GM19397 (cell line): ENCODE results near the gene GAB1.
"Not testable (repeated sequence)": the region's sequence is repeated elsewhere in the genome, so short reads cannot be mapped to it uniquely, and the experiment has no call there.

ENCODE experiments used
- ATAC-seq: cut with Tn5 transposase; IDR thresholded peaks from one replicate; pipeline ENCODE4 v1.9.1; 2021; ENCODE audit warnings: mild to moderate bottlenecking, moderate library complexity; ENCODE audit not compliant: unreplicated experiment

The GAB1 gene

DNA sequence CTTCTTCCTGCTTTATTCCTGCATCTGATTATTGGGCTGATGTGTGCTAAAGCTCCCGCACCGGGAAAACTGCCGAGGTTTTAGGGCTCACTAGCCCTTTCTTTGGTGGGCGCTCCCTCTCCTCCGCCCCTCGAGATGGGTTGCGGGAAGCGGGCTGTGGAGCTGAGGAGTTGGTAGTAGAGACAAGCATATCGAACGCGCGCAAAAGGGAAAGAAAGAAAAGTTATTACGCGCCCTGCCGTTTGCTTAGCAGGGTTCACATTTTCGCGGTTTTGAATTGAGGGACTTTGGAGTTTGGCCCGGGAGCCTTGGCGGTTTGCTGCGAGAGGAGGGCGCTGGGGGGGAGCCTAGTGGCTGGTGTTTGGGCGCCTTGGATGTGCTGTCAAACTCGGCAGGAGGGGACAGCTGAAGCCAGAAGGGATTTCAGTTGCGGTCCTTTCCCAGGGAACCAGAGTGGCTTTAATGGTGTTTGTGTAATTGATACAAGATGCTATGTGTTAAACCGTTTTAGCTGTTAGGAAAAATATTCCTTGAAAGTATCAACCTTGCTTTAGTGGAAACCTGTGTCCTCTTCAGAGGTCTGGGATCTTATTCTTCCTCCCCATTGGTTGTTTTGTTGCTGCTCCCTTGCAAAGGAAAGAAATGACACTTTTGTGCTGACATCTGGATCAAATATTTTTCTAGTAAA, 1.1 kb downstream of the GAB1 start:
- no peak for ATAC-seq

DNA sequence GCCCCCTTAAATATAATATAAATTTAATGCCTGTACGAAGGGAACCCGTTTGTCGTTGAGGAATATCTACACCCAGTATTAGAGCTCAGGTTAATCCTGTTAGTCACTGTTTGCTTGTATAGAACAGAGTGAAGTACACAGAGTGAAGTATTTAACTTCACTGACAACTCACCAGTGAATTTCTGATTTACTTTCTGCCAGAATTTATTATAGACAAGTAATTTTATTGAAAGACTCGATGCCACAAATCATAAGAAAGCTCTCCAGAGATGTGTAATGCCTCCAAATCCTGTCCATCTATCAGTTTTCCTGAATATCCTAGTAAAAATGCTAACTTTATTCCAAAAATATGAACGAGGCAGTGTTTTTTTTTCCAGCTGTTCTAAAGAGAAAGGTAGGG, 1.6 kb downstream of the GAB1 start:
- ATAC-seq, result no peak

DNA sequence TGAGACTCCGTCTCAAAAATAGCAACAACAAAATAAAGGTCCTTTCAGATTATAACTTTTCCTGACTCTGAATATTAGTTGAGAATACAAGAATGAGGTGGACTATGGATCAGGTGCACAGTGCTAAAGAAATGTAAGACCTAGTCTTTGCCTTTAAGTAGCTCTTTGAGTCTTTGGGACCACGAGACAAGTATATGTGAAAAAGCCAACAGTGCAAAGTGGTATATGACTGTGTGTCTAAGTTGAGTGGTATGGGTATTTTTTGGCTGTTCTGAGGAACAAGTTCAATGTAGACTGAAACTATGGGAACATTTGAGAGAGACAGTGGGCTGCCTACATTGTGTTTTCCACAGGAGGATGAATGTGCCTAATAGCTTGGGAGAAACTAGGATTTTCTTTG, 2.8 kb downstream of the GAB1 start:
- ATAC-seq, result no peak

DNA sequence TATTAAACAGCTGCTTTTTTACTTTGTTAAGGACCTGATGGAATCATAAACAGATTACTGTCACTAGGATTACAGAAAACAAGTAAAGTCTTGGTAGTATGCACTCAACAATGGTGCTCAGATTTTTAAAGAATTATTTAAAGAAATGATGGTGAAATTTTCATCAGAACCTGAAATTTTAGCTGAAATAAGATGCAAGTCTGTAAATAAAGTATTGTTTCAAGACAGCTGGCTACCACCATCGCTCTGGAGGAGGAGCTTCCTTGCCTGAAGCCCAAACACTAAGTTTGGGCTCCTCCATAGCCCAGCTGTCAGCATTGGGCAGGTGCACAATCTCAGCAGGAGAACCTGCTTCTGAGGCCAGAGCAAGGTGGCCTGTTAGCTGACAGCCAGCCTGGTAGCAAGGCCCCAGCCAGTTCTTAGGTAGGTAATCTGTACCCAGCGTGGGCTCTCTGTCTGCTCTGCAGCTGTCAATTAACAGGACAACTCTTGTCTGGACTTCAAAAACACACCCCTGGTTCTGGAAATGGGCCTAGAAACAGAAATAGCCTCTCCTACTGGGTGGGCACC, 4.6 kb downstream of the GAB1 start:
- no peak for ATAC-seq

DNA sequence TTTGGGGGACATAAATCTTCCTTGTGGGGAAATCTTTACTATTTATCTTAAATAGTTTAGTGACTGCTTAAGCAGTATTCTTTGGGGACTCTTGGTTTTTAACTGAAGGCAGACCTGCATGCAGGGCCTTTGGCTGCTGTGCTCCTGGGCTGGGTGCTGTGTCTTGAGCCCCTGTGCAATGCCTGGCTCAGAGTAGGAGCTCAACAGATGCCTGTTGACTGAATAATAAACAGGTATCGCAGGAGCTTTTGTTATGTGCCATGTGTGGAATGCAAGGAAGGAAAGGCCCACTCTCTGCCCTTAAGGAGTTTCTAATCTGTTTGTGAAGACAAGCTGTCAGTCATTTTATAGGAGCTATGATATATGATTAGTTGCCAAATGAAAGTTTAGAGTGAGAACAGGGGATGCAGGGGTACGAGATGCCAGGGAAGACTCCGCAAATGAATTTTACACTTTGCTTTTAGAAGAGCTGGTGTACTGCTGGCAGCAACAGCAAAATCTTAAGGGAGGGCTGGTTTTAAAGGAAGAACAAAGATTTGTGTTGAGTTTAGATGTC, 6.7 kb downstream of the GAB1 start:
- ATAC-seq, result no peak

DNA sequence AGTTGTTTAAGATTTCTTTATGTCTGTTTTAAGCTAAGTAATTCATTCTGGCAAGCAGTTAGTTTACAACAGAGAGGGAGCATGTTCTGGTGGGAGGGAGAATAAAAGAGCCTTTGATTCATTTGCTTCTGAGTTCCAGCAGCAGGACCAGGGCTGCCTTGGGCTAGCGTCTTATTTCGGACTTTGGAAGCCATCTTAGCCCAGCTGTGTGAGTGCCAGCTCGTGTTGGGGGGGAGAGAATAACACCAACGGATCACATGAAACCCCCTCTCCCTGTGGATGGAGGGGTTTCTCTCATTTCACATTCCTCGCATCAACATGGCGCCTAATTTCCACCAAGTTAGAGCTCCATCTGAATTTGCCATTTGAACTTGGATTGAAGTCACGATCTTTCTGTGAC, 7.4 kb downstream of the GAB1 start:
- no peak for ATAC-seq

DNA sequence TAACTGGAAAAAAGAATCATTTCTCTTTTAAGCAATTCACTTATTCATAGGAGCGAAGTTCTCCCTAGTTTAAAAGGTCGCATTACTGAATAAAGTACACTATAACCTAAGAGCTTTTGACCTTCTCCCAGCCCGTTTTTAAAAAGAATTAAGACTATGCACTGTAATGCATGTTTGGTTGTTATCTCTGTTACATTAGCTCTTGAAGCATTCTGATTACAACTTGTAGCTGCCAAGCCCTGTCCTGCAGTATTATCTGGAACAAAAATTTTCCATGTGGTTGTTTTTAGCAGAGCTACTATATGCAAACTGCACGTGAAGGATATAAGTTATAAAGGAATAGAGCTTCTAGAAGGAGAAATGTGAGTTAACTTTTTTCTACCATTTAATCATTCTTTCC, 8.1 kb downstream of the GAB1 start:
- ATAC-seq, result no peak

DNA sequence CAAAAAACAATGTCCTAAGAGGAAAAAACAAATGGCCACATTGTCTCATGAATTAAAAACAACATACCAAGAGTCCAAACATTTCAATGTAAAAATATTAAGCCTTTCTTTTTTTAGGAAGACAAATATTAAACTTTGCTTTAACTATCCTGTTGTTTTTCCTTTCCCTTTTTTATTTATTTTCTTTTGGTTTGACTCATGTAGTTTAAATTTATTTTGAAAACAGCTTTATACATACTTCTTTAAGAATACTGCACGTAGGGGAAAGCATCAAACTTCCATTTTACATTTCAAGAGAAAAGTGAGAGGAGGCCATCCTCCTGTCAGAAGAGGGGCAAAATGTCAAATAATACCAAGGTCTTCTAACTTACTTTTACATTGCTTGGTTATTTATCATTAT, 8.7 kb downstream of the GAB1 start:
- ATAC-seq, result no peak

DNA sequence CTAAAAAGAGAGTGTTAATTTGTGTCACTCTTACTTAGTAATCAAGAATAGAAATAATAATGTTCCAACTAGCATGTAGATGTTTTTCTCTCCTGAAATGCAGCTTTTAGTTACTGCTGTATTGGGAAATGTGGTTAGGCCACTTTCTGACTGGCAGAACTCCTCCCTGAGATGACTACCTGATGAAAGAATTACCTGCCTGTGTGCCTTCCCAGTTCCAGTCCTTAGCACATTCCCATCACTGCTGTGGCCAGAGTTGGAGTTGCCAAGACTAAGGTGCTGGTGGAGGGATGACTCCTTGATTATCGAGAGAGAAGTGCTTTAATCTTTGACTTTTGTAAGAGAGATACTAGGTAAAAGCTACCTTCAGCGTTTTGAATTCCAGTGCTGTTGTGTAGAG, 9.5 kb downstream of the GAB1 start:
- no peak for ATAC-seq

DNA sequence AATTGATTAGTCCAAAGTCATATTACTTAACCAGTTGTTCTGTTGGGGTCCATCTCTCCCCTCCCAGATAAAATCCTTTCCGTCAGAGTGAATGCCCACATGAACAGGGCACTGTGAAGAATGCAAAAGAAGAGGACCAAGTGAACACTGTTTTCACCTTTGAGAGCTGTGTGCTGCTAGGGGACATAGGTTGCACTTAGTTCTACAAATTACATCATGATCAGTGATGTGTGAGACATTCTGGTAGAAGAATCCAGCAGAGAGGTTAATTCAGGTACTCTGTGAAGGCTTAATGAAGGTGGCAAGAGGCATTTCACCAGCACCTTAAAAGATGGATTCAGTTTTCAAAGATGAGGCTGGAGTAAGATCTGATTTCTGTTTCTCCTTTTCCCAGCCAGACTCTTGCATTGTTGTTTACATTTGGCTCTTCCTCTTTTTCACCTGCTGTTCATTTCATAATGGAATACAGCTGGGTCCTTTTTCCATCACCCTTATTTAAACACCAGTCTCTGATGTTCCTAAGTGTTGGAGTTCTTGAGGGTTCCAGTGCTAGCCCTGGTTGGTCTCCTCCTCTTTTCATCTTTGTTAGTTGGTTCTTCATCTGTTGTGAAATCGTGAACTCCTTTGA, 10.9 kb downstream of the GAB1 start:
- ATAC-seq, result no peak

DNA sequence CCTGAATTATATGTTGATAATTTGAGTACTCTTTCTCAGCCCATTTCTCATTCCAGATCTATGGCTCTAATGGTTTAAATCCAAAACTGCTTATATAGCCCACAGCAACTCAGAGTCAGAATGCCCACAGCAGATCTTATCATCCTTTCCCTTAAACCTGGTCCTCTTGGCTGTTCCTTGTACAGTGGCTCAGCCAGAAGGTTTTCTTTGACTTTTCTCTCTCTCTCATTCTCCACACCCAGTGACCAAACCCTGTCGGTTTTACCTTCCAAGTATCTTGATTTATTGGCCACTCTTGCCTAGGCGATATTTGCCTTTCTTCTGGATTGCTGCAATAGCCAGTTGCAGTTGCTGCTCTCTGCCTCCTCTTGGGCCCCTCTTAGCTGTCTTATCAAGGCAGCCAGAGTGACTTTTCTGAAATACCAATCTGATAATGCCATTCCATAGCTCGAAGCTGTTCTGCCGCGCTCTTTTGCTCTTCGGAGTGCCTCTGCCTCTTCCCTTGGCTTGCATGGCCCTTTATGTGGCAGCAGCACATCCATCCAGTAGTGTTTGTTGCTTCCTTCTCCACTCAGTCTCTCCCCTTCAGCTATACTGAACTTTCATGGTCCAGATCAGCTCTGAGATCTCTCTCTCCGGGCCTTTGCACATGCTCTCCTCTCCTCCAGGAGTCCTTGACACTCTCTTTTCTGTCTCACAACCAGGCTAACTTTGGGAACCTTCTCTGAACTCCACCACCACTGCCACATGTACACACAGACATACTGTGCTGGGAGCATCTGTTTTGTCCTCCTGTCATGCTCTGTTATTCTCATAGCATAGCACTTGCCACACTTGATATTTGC, 11.8 kb downstream of the GAB1 start:
- no peak for ATAC-seq

DNA sequence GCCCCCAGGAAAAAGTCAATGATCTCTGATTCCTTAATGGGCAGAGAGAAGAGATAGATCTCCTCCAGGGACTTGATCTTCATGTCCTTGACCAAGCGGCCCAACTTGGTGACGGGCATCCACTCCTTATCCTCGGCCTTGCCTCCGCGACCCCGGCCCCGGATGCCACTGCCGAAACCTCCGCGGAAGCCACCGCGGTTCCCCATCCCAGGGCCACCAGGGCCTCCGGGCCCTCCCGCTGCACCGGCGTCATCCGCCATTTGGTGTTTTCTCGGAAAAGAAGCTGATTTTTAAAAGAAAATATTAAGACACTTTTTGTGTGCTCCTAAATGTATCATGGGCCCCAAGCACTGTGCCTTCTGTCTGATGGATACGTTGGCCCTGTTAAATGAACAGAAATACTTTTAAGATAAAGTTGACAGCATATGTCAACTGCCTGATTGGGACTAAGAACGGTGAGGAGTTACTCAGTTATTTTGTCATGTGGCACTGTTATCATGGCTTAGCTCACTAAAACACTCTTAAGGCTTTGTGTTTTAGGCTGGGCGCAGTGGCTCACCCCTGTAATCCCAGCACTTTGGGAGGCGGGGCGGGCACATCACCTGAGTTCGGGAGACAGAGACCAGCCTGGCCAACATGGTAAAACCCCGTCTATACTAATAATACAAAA, 13.3 kb downstream of the GAB1 start:
- not testable (repeated sequence) for ATAC-seq

DNA sequence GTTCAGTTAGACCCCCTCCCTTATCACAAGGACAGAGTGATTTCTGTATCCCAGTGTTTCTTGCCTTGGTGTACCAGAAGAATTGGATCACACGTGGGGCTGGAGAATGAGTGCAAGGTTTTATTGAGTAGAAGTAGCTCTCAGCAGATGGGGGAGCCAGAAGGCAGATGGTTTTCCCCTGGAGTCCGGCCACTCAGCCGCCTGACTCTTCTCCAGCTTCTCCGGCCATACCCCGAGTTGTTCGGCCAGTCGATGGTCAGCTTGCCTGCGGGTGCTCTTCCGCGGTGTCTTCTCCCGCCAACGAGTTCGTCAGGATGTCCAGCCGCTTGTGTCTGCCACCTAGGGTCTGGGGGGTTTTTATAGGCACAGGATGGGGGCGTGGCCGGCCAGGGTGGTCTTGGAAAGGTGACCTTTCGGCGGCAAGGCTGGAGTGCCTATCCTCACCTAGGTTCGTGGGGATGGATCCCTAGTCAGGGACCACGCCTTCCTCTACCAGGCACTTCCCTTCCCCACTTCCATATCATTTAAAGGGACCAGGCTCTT, 14.5 kb downstream of the GAB1 start:
- ATAC-seq, result no peak

DNA sequence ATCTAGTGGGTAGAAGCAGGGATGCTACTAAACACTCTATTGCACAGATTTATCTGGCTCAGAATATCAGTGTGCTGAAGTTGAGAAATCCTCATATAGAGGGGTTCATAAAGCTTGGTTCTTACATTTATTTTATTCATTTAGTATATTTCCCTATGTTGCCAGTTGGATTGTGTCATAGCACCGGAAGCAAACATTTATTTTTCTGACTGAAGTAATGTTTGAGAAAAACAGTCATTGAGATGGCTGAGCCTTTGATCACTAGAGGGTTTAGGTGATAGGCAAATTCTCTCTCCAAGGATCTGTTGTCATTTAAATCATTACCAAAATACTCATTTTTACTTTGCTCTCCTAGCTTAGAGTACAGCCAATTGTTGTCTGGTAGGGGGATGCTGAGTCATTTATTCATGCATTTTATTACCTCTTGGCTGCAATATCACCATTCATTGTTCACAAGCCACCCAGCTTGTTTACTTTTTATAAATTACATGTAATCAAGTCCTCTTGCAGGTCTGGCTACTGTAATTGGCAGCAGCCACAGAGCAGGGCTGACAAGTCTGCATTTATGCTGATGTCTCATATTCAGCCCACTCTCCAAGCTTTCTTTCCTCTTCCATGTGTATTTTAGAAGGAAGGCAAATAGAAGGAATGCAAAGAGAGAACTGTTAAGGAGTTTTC, 15.2 kb downstream of the GAB1 start:
- no peak for ATAC-seq

DNA sequence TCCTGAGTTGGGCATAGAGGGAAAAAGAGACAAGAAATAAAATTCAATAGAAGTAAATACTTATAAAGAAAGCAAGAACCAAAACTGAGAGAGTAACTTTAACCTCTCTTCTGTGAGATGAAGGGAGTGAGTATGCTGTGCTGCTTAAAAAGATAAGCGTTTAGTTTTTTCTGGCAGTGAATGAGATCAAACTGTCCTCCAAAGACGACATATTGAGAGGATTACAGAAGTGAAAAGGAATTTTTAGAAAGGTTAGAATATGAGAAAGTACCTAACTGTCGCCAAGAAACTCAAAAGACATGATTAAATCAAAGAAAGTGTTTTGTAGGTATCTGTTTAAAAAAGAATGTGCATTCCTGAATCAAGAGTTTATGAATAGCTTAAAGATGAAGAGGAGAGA, 16.0 kb downstream of the GAB1 start:
- no peak for ATAC-seq

DNA sequence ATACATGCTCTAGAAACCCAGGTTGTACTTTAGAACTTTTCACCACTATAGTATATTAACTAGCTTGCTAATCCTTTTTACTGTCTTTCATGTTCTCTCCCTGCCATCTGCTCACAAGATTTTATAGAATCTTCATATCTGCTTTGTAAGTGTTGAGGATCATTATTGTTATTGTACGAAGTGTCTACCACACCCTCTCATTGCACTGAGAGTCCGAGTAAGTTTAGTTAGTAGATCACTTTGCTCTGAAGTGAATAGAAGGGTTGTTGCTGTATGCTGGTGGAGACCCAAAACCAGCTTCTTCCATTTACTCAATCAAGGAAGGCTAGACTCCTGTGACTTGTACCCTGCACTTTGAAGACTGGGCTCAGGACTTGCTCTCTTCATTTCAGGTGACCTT, 17.1 kb downstream of the GAB1 start:
- ATAC-seq, result no peak

DNA sequence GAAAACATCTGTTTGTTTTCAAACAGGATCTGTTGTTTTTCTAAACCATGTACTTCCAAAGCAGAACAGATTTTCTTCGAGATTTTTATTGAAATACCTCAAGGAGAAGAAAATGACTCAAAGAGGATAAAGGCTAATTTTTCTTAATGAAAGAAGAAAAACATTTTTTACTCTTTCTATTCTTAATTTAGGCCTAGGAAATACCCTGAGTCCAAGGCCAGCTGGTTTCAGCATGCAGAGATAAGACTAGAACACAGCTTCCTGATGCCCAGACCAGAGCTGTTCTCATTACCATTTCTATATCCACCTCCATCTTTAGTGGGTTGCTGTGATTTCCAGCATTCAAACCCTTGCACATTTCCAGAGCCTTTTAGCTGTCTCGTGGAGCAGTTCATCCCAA, 18.3 kb downstream of the GAB1 start:
- peak; percentile 24 for ATAC-seq

DNA sequence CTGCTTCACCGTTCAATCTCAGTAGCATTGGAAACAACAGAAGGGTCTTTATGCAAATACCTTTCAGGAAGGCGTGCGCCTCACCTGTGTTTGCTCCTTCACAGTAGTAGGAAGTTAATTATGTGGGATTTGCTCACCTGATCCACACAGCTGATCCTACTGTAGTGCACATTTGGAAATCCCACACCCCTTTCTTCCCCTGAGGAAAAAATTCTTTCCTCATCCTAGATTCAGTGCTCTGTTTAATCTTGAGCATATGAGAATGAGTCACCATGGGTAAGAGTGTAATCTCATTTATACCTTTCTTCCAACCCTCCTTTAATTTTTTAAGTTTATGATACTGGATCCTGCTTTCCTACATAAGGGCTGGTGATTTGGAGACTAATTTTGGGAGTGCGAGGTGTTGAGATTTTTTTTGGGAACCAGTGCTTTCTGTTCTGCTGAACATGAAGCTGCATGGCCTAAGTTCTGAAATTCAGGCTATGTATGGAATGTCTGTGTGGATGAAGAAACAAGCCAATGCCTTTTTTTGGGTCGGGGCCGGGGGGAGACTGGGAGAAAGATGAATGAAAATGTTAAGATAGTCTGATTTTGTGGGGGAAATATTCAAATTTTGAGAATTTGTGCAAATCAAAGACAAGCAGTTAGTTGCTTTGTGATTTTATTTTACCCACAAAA, 19.0 kb downstream of the GAB1 start:
- ATAC-seq, result no peak

DNA sequence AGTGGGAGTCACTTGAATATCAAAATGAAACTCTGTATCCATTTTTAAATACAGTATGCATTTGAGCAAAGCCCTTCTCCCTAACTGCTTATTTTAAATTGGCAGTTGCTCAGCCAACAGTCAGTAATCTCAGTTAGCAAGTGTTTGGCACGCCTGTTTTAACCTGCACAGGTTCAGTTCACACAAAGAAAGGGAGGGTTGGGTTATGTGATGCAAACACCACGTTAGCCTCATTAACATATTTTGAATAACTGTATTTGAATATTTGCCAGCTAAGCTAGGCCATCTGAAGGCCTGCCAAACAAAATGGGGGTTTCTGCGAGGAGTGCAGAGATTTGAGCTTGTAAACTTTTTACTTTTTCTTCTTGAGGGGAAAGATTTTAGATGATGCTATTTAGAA, 19.8 kb downstream of the GAB1 start:
- no peak for ATAC-seq
